ENCODE results near the gene APOL1.

DNA sequence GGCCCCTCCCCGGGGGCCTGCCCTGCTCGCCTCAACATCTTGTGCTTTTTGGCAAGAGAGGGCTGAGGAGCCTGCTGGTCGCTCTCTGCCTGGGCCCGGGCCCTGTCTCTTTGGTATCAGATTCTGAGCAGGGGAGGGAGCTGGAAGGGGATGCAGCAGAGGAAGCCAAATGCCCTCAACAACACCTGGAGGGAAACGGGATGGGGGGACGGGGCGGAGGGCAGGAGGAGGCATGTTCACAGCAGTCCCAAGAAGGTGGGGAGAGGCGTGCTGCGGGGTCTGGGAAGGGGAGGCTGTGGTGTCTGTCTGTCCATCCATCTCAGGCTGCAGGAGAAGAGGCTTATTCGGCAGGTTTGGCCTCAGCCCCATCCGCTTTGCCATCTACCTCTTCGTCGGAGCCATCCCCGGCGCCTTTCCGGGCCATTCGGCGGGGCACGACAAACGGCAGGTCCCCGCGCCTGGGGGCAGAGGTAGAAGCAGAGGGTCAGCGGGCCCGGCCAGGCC is 29.4 kb downstream of the APOL1 start:
- TF ChIP-seq, protein P1, sequence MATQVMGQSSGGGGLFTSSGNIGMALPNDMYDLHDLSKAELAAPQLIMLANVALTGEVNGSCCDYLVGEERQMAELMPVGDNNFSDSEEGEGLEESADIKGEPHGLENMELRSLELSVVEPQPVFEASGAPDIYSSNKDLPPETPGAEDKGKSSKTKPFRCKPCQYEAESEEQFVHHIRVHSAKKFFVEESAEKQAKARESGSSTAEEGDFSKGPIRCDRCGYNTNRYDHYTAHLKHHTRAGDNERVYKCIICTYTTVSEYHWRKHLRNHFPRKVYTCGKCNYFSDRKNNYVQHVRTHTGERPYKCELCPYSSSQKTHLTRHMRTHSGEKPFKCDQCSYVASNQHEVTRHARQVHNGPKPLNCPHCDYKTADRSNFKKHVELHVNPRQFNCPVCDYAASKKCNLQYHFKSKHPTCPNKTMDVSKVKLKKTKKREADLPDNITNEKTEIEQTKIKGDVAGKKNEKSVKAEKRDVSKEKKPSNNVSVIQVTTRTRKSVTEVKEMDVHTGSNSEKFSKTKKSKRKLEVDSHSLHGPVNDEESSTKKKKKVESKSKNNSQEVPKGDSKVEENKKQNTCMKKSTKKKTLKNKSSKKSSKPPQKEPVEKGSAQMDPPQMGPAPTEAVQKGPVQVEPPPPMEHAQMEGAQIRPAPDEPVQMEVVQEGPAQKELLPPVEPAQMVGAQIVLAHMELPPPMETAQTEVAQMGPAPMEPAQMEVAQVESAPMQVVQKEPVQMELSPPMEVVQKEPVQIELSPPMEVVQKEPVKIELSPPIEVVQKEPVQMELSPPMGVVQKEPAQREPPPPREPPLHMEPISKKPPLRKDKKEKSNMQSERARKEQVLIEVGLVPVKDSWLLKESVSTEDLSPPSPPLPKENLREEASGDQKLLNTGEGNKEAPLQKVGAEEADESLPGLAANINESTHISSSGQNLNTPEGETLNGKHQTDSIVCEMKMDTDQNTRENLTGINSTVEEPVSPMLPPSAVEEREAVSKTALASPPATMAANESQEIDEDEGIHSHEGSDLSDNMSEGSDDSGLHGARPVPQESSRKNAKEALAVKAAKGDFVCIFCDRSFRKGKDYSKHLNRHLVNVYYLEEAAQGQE (IDR thresholded peaks at IDR 0.05; ENCODE audit: borderline replicate concordance): no peak
- TF ChIP-seq, protein P2, sequence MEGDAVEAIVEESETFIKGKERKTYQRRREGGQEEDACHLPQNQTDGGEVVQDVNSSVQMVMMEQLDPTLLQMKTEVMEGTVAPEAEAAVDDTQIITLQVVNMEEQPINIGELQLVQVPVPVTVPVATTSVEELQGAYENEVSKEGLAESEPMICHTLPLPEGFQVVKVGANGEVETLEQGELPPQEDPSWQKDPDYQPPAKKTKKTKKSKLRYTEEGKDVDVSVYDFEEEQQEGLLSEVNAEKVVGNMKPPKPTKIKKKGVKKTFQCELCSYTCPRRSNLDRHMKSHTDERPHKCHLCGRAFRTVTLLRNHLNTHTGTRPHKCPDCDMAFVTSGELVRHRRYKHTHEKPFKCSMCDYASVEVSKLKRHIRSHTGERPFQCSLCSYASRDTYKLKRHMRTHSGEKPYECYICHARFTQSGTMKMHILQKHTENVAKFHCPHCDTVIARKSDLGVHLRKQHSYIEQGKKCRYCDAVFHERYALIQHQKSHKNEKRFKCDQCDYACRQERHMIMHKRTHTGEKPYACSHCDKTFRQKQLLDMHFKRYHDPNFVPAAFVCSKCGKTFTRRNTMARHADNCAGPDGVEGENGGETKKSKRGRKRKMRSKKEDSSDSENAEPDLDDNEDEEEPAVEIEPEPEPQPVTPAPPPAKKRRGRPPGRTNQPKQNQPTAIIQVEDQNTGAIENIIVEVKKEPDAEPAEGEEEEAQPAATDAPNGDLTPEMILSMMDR (IDR thresholded peaks at IDR 0.05; ENCODE audit: poor library complexity, severe bottlenecking): no peak
- TF ChIP-seq EZH2 (IDR thresholded peaks at IDR 0.05; ENCODE audit: borderline replicate concordance, insufficient read depth, low read length, poor library complexity, severe bottlenecking) (no peak), SMC3 (conservative IDR thresholded peaks at IDR 0.05; ENCODE audit: poor library complexity) (no peak)
